Neural cell (in vitro differentiated cells): Measurements from ENCODE around the gene GMDS. TPM values are rescaled to one million over a fixed set of nuclear protein-coding genes. Genes with fewer than 3 reads are reported as not detected.

Experiments used
- H2AFZ ChIP-seq: fragments of 200-600, 300-800 bp; sonication (generic), shearing (Covaris generic); 2 replicates; pipeline ENCODE4 v1.6.0; 2014; ENCODE audit warnings: low read depth, mild to moderate bottlenecking, antibody characterized with exemption, low read length, moderate library complexity
- H3F3A ChIP-seq: fragments of 200-600 bp; shearing (Covaris generic); 2 replicates; pipeline ENCODE4 v1.6.1; 2016; ENCODE audit warnings: mild to moderate bottlenecking, moderate library complexity, mixed read lengths, antibody characterized with exemption, low read length; ENCODE audit not compliant: insufficient read depth, poor library complexity, severe bottlenecking
- H3K27ac ChIP-seq: fragments of 200-600, 300-800 bp; sonication (generic), shearing (Covaris generic); 2 replicates; pipeline ENCODE4 v1.5.1; 2014; ENCODE audit warnings: mild to moderate bottlenecking, low read length, moderate library complexity
- H3K27me3 ChIP-seq: fragments of 300-800, 200-600 bp; sonication (generic), shearing (Covaris generic); 2 replicates; pipeline ENCODE4 v1.6.0; 2014; ENCODE audit warnings: mild to moderate bottlenecking, low read depth, low read length, moderate library complexity; ENCODE audit not compliant: insufficient read depth
- H3K36me3 ChIP-seq: fragments of 300-800, 200-600 bp; sonication (generic), shearing (Covaris generic); 2 replicates; pipeline ENCODE4 v1.5.1; 2014; ENCODE audit warnings: mild to moderate bottlenecking, antibody characterized with exemption, low read length, moderate library complexity; ENCODE audit not compliant: insufficient read depth
- H3K4me2 ChIP-seq: fragments of 300-800, 200-600 bp; sonication (generic), shearing (Covaris generic); 2 replicates; pipeline ENCODE4 v1.6.0; 2014; ENCODE audit warnings: mild to moderate bottlenecking, low read length
- H3K4me3 ChIP-seq: fragments of 300-800, 200-600 bp; sonication (generic), shearing (Covaris generic); 2 replicates; pipeline ENCODE4 v1.5.1; 2014; ENCODE audit warnings: mild to moderate bottlenecking, low read length, moderate library complexity
- H3K79me2 ChIP-seq: fragments of 200-600 bp; shearing (Covaris generic); replicated peaks from 2 replicates; pipeline ENCODE4 v1.6.0; 2014; ENCODE audit warnings: mild to moderate bottlenecking, low read length, moderate library complexity; ENCODE audit not compliant: insufficient read depth
- H3K9ac ChIP-seq: fragments of 300-800, 200-600 bp; sonication (generic), shearing (Covaris generic); 2 replicates; pipeline ENCODE4 v1.6.1; 2016; ENCODE audit warnings: mild to moderate bottlenecking, low read length, mixed read lengths
- H3K9me2 ChIP-seq: fragments of 200-600 bp; shearing (Covaris generic); 2 replicates; pipeline ENCODE4 v1.6.1; 2016; ENCODE audit warnings: mild to moderate bottlenecking, low read length, mixed read lengths; ENCODE audit not compliant: insufficient read depth
- H3K9me3 ChIP-seq: fragments of 200-600, 300-800 bp; sonication (generic), shearing (Covaris generic); 2 replicates; pipeline ENCODE4 v1.6.1; 2016; ENCODE audit warnings: mild to moderate bottlenecking, mixed run types, low read length, moderate library complexity, mixed read lengths
- H4K20me1 ChIP-seq: fragments of 200-600 bp; shearing (Covaris generic); 2 replicates; pipeline ENCODE4 v1.6.1; 2016; ENCODE audit warnings: mild to moderate bottlenecking, mixed run types; ENCODE audit not compliant: insufficient read depth
- CTCF ChIP-seq: fragments of 450-650 bp; IDR thresholded peaks from 2 replicates; pipeline ENCODE4 v1.5.1; 2014; ENCODE audit warnings: antibody characterized with exemption, mild to moderate bottlenecking, moderate library complexity; ENCODE audit not compliant: poor library complexity, severe bottlenecking
- EP300 ChIP-seq: fragments of 450-650 bp; conservative IDR thresholded peaks from 2 replicates; pipeline ENCODE4 v1.6.1; 2014; ENCODE audit warnings: antibody characterized with exemption, mild to moderate bottlenecking, moderate library complexity; ENCODE audit not compliant: poor library complexity, severe bottlenecking
- EZH2 ChIP-seq: fragments of 200-600, 300-800 bp; shearing (Covaris generic), sonication (generic); IDR thresholded peaks from 2 replicates; pipeline ENCODE4 v1.6.1; 2014; ENCODE audit warnings: antibody characterized with exemption, low read length, borderline replicate concordance, mild to moderate bottlenecking; ENCODE audit not compliant: insufficient read depth, poor library complexity, severe bottlenecking
- MXI1 ChIP-seq: fragments of 450-650 bp; conservative IDR thresholded peaks from 2 replicates; pipeline ENCODE4 v1.6.1; 2014; ENCODE audit warnings: antibody characterized with exemption, mild to moderate bottlenecking; ENCODE audit not compliant: poor library complexity, severe bottlenecking
- POLR2AphosphoS5 ChIP-seq: IDR thresholded peaks from 2 replicates; pipeline ENCODE4 v1.6.1; 2012
- RAD21 ChIP-seq: fragments of 450-650 bp; conservative IDR thresholded peaks from 2 replicates; pipeline ENCODE4 v1.6.1; 2014; ENCODE audit warnings: antibody characterized with exemption, mild to moderate bottlenecking, moderate library complexity
- REST ChIP-seq: IDR thresholded peaks from 2 replicates; pipeline ENCODE4 v1.6.1; 2012; ENCODE audit warnings: borderline replicate concordance
- SMC3 ChIP-seq: fragments of 450-650 bp; conservative IDR thresholded peaks from 2 replicates; pipeline ENCODE4 v1.6.1; 2014; ENCODE audit warnings: antibody characterized with exemption, mild to moderate bottlenecking, moderate library complexity; ENCODE audit not compliant: poor library complexity
- TAF1 ChIP-seq: IDR thresholded peaks from 2 replicates; pipeline ENCODE4 v1.6.1; 2012; ENCODE audit warnings: low read depth
- polyA plus RNA-seq: library from polyadenylated mRNA; depleted of rRNA; stranded (reverse); fragments of >200 nt; gene quantifications from 2 replicates; pipeline ENCODE4 v1.2.3, GENCODE V29; 2014

The GMDS gene
- polyA plus RNA-seq, 1 donor from 2014 or later: 11.4 TPM

GRCh38 chr6:1577146-1577680 lies 668.2 kb downstream of the GMDS start:
- Histone ChIP-seq H3K9me3 (no peaks in the 10 kb centered on the region), H3K36me3 (no peaks in the 10 kb centered on the region), H4K20me1 (no peaks in the 10 kb centered on the region), H2AFZ (no peak overlapping the region), H3K79me2 (no peaks in the 10 kb centered on the region), H3K4me3 (no peak overlapping the region), H3F3A (no peaks in the 10 kb centered on the region), H3K27ac (no peak overlapping the region), H3K4me2 (no peak overlapping the region), H3K9ac (no peak overlapping the region), H3K27me3 (no peaks in the 10 kb centered on the region), H3K9me2 (no peaks in the 10 kb centered on the region)
- no peak for TF ChIP-seq SMC3

- no peaks in the 10 kb centered on the region for H3F3A ChIP-seq
- no peak overlapping the region for H3K27ac ChIP-seq
- no peak overlapping the region for H3K4me3 ChIP-seq
- no peak overlapping the region for H3K9ac ChIP-seq
- H3K9me3 ChIP-seq: no peaks in the 10 kb centered on the region
- no peaks in the 10 kb centered on the region for H4K20me1 ChIP-seq
- TF ChIP-seq EZH2 (no peak), SMC3 (no peak), EP300 (no peak), POLR2AphosphoS5 (no peak), MXI1 (no peak)
- no peaks in the 10 kb centered on the region for H3K9me2 ChIP-seq
- H3K4me2 ChIP-seq: no peak overlapping the region
- no peak overlapping the region for H2AFZ ChIP-seq
- H3K36me3 ChIP-seq: no peaks in the 10 kb centered on the region
- H3K79me2 ChIP-seq: no peaks in the 10 kb centered on the region
- no peaks in the 10 kb centered on the region for H3K27me3 ChIP-seq
Measured at GRCh38 chr6:1576711-1577110, 668.7 kb downstream of the GMDS start.

- H3K27me3 ChIP-seq: no peaks in the 10 kb centered on the region
- no peak overlapping the region for H2AFZ ChIP-seq
- H3K9me2 ChIP-seq: no peaks in the 10 kb centered on the region
- H3K27ac ChIP-seq: no peak overlapping the region
- H3K9me3 ChIP-seq: no peaks in the 10 kb centered on the region
- TF ChIP-seq TAF1 (no peak), SMC3 (no peak), POLR2AphosphoS5 (no peak), CTCF (no peak), REST (no peak), MXI1 (no peak), RAD21 (no peak), EZH2 (no peak)
- H3K36me3 ChIP-seq: no peaks in the 10 kb centered on the region
- no peak overlapping the region for H3K9ac ChIP-seq
- H4K20me1 ChIP-seq: no peaks in the 10 kb centered on the region
- H3K4me3 ChIP-seq: no peak overlapping the region
- H3K4me2 ChIP-seq: no peak overlapping the region
- no peaks in the 10 kb centered on the region for H3F3A ChIP-seq
- no peaks in the 10 kb centered on the region for H3K79me2 ChIP-seq
Measured at GRCh38 chr6:1576166-1576565, 669.2 kb downstream of the GMDS start.
